ENCODE data around the gene DACT2. TPM values are rescaled to one million over a fixed set of nuclear protein-coding genes. Genes with fewer than 3 reads are reported as not detected.

Gene DACT2
- total RNA-seq, 1 donor from 2014 or later = 0.89 TPM

DNA sequence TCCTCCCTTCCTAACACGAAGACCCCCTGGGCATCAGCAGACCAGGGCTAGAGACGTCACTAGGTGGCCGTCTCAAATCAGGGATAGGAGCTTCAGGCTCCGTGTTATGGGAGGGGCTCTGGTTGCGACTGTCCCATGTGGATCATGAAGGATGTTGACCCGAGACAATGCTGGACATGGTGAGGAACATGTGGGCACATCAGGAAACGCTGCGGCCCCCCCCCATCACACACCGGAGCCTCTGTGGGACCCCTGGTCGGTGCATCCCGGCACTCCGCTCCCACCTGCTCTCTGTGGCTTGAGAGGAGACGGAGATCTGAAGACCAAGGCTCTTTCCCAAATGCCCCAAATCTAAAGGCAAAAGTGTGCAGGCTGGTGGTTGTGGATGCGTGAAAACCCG, 54.2 kb downstream of the DACT2 start:
- DNase-seq (ENCODE audit: low read depth) = no peak

DNA sequence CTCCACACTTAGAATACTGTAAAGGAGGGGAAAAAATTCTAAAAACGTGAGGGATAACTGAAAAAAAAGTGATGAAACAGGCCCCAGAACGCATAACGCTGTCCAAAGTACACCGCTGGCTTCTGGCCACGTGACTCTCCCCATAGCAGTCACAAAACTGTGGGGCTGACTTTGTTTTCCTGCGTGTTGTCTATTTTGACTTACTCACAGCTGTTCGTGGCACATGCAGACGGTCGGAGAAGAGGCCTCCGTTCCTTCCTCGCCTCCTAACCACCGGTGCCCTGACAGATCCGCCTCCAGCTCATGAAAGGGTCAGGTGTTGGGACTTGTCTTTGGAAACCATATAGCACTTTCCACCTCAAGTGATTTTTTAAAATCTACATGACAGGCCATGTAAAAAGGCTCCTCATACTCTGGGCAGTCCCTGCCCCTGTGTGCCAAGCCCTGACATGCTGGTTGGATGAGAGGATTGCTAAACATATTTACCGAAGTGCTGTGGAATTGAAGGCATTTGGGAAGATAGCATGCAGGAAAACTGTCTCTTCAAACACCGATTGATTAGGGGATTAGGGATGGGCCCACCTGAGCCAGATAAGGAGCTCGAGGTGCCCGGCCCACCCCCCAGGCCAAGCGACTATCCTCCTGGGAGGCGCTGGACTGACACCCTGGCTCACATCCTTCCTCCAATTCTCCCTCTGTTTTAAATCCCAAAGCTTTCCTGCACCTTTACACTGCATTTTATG, 54.8 kb downstream of the DACT2 start:
- no peak for DNase-seq (ENCODE audit: low read depth)

DNA sequence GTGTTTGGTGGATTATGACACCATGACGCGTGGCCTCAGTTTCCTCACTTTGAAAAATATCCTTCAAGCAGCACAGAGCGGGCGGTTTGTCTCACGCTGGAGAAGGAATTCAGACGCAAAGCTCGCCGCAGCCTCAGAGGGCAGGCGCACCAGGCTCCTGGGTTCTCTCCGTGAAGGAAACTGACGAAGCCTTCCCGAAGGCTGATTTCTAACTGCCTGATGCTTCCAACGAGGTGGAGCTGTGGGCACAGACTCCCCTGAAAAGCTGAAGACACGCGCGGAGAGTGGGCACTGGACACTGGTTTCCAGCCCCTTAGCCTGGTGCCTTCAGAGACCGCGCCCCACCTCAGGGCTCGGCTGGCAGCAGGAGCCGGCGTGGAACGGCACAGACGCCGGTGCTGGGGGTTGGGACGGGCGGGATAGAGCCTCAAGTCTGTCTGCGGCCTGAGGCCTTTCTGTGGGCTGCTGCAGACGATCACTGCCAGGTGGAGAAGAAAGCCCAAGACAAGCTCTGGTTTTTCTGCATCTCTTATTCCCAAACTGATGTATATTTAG, 56.1 kb downstream of the DACT2 start:
- no peak for DNase-seq (ENCODE audit: low read depth)

DNA sequence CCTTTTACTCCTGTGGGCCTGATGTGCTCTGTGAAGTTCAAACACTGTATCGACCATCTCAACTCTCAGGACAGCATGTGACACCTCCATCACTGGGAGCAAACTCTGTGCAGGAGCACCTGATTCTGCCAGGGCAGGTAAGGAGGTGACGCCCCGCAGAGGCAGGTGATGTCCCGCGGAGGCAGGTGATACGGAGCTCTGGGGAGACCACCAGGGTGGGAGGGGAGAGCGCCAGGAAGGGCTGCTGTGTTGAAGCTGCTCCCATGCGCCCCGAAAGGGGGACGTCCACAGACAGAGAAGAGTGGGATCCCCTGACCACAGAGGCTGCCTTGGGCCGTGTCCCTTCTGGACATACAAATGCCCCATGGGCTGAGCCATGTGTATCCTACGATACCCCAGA, 58.3 kb downstream of the DACT2 start:
- no peak for DNase-seq (ENCODE audit: low read depth)

DNA sequence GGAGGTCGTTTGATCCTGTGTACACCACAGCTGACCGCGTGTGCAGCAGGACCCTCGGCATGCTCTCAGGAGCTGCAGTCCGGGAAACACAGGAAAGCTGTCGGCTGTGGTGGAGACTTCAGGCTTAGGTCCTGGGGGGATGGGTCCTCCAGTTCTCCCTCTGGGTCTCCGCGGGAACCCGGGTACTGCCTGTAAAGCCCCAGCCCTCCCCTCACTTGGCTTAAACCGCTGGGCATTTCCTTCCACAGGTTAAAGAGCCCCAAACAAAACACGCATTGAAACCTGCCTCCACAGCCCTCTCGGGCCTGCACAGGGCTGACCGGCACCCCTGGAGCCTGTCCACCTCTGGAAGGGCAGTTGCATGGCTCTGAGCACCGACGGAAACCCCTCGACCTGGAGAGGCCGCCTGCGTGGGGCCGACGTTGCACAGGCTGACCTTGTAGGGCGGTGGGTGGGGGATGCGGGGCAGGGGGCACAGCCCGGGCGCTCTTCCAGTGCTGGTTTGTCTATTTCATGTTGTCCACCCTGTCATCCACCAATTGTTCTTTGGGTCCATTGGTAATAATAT, 59.1 kb downstream of the DACT2 start:
- no peak for DNase-seq (ENCODE audit: low read depth)

DNA sequence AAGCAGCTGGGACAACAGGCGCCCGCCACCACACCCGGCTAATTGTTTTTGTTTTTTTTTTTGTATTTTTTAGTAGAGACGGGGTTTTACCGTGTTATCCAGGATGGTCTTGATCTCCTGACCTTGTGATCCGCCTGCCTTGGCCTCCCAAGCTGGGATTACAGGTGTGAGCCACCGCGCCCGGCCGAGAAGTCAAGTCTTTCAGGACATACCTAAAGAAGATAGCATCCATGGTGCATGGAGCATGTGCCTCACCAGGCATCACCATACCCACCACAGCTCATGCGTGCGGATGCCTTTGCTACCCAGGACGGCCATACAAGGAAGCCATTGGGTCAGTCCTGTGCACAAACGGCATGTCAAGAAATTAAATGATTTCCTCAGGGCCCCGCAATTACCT, 60.8 kb downstream of the DACT2 start:
- no peak for DNase-seq (ENCODE audit: low read depth)

DNA sequence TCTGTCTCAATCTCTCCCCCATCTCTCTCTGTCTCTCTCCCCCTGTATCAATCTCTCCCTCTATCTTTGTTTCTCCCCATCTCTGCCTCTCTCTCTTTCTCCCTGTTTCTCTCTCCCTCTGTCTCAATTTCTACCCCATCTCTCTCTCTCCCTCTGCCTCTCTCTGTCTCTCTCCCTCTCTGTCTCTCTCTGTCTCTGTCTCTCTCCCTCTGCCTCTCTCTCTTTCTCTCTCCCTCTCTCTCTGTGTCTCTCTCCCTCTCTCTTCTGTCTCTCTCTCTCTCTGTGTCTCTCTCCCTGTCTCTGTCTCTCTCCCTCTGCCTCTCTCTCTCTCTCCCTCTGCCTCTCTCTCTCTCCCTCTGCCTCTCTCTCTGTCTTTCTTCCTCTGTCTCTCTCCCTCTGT, 62.6 kb downstream of the DACT2 start:
- DNase-seq (ENCODE audit: low read depth) = no peak

Other genes starting within 250 kb of the DACT2 start
- 0.05 TPM in 1 of 2 replicates, not detected in the other for gene FRMD1, start 240.6 kb downstream of the DACT2 start, total RNA-seq
- 0.10 and 0.35 TPM in 2 replicates for gene SMOC2, start 121.4 kb upstream of the DACT2 start, total RNA-seq

All from renal cortical epithelial cell (primary cell).